OCI-LY1 (cell line): ENCODE results near the gene C11orf91.

Source experiments
- H2AFZ ChIP-seq: fragments of 200-600 bp; sonication (generic), shearing (Covaris generic); 2 replicates; pipeline ENCODE4 v1.6.0; 2014; ENCODE audit warnings: antibody characterized with exemption, mild to moderate bottlenecking, low read length
- H3F3A ChIP-seq: fragments of 200-600 bp; sonication (generic), shearing (Covaris generic); 2 replicates; pipeline ENCODE4 v1.6.0; 2014; ENCODE audit warnings: mild to moderate bottlenecking, antibody characterized with exemption, low read length, moderate library complexity; ENCODE audit not compliant: insufficient read depth
- H3K27ac ChIP-seq: fragments of 200-600 bp; sonication (generic); 2 replicates; pipeline ENCODE4 v1.5.1; 2014; ENCODE audit warnings: low read length, mixed run types, mild to moderate bottlenecking, low read depth; ENCODE audit not compliant: poor library complexity, severe bottlenecking
- H3K27me3 ChIP-seq: fragments of 200-600 bp; sonication (generic); 2 replicates; pipeline ENCODE4 v1.6.0; 2014; ENCODE audit warnings: antibody characterized with exemption, mild to moderate bottlenecking, low read length, moderate library complexity; ENCODE audit not compliant: insufficient read depth
- H3K36me3 ChIP-seq: fragments of 200-600 bp; sonication (generic); 2 replicates; pipeline ENCODE4 v1.6.1; 2014; ENCODE audit warnings: mild to moderate bottlenecking, antibody characterized with exemption, low read length, moderate library complexity, mixed read lengths; ENCODE audit not compliant: insufficient read depth
- H3K4me1 ChIP-seq: fragments of 200-600 bp; sonication (generic); 2 replicates; pipeline ENCODE4 v1.5.1; 2014; ENCODE audit warnings: mild to moderate bottlenecking, low read length, moderate library complexity; ENCODE audit not compliant: insufficient read depth, severe bottlenecking
- H3K4me2 ChIP-seq: fragments of 200-600 bp; sonication (generic), shearing (Covaris generic); 2 replicates; pipeline ENCODE4 v1.6.1; 2014; ENCODE audit warnings: low read length
- H3K4me3 ChIP-seq: fragments of 200-600 bp; sonication (generic); 2 replicates; pipeline ENCODE4 v1.5.1; 2014; ENCODE audit warnings: low read length, low read depth, mild to moderate bottlenecking, mixed read lengths; ENCODE audit not compliant: poor library complexity, severe bottlenecking
- H3K79me2 ChIP-seq: fragments of 200-600 bp; shearing (Covaris generic); 2 replicates; pipeline ENCODE4 v1.6.1; 2016; ENCODE audit warnings: mixed run types, low read length, mixed read lengths; ENCODE audit not compliant: insufficient read depth
- H3K9ac ChIP-seq: fragments of 200-600 bp; sonication (generic), shearing (Covaris generic); 2 replicates; pipeline ENCODE4 v1.6.1; 2014; ENCODE audit warnings: mild to moderate bottlenecking, low read length, mixed read lengths
- H3K9me2 ChIP-seq: fragments of 200-600 bp; sonication (generic), shearing (Covaris generic); 2 replicates; pipeline ENCODE4 v1.6.1; 2014; ENCODE audit warnings: low read depth, mild to moderate bottlenecking, low read length, mixed read lengths
- H3K9me3 ChIP-seq: fragments of 200-600 bp; shearing (Covaris generic); 2 replicates; pipeline ENCODE4 v1.6.1; 2014; ENCODE audit warnings: low read length, mixed read lengths
- H4K20me1 ChIP-seq: fragments of 200-600 bp; sonication (generic), shearing (Covaris generic); 2 replicates; pipeline ENCODE4 v1.6.0; 2016; ENCODE audit warnings: mild to moderate bottlenecking, low read length; ENCODE audit not compliant: insufficient read depth
- CTCF ChIP-seq: fragments of 200-600 bp; sonication (generic), shearing (Covaris generic); IDR thresholded peaks from 2 replicates; pipeline ENCODE4 v1.5.1; 2017; ENCODE audit warnings: mild to moderate bottlenecking, antibody characterized with exemption, low read length, moderate library complexity, mixed read lengths
- EZH2 ChIP-seq: fragments of 200-600 bp; sonication (generic), shearing (Covaris generic); IDR thresholded peaks from 2 replicates; pipeline ENCODE4 v1.8.0; 2017; ENCODE audit warnings: borderline replicate concordance, mixed run types, mild to moderate bottlenecking, antibody characterized with exemption, low read length, moderate library complexity, mixed read lengths

C11orf91 gene

GRCh38 chr11:33655842-33656600 is 44.6 kb downstream of the C11orf91 start:
- Histone ChIP-seq H3K4me1 (no peaks in the 10 kb centered on the region), H3K79me2 (no peaks in the 10 kb centered on the region), H3K4me3 (no peak overlapping the region), H3K9me2 (no peaks in the 10 kb centered on the region), H3F3A (no peaks in the 10 kb centered on the region), H3K9me3 (no peaks in the 10 kb centered on the region), H3K9ac (no peak overlapping the region), H4K20me1 (no peaks in the 10 kb centered on the region), H3K27me3 (no peaks in the 10 kb centered on the region), H2AFZ (no peak overlapping the region), H3K27ac (no peak overlapping the region), H3K4me2 (no peak overlapping the region), H3K36me3 (no peaks in the 10 kb centered on the region)
- TF ChIP-seq CTCF (no peak), EZH2 (no peak)

- H3K4me2 ChIP-seq, result no peak overlapping the region
- no peaks in the 10 kb centered on the region for H4K20me1 ChIP-seq
- TF ChIP-seq EZH2 (no peak), CTCF (no peak)
- H3K9me3 ChIP-seq, result no peaks in the 10 kb centered on the region
- H3K27me3 ChIP-seq, result no peaks in the 10 kb centered on the region
- no peaks in the 10 kb centered on the region for H3K79me2 ChIP-seq
- no peaks in the 10 kb centered on the region for H3K4me1 ChIP-seq
- no peaks in the 10 kb centered on the region for H3F3A ChIP-seq
- no peak overlapping the region for H3K9ac ChIP-seq
- no peak overlapping the region for H3K27ac ChIP-seq
- H3K36me3 ChIP-seq, result no peaks in the 10 kb centered on the region
- H3K4me3 ChIP-seq, result no peak overlapping the region
- H2AFZ ChIP-seq, result no peak overlapping the region
- no peaks in the 10 kb centered on the region for H3K9me2 ChIP-seq
Observed at GRCh38 chr11:33654594-33654993, 46.0 kb downstream of the C11orf91 start.

DNA sequence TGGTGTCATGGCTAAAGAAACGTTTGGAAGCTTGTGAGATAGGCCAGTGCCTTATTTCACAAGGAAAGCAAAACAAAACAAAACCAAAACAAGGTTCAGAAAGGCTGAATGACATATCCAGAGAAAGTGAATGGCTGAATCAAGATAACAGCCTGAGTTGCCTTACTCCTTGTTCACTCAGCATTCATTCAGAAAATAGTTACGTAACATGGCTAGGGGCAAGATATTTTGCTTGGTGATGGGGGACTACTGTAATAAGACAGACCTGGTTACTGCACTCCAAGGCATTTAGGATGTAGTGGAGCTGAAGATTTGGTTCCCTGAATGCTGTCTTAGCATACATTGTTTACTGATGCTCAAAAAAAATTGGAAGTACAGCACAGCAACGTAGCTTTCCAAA is 47.7 kb downstream of the C11orf91 start:
- no peaks in the 10 kb centered on the region for H3K9me3 ChIP-seq
- TF ChIP-seq CTCF, result no peak
- TF ChIP-seq EZH2, result no peak
- no peaks in the 10 kb centered on the region for H3K36me3 ChIP-seq
- H3F3A ChIP-seq, result no peaks in the 10 kb centered on the region
- H3K9me2 ChIP-seq, result no peaks in the 10 kb centered on the region
- no peak overlapping the region for H3K4me2 ChIP-seq
- no peaks in the 10 kb centered on the region for H3K4me1 ChIP-seq
- no peak overlapping the region for H3K9ac ChIP-seq
- no peak overlapping the region for H2AFZ ChIP-seq
- H3K27me3 ChIP-seq, result no peaks in the 10 kb centered on the region
- no peak overlapping the region for H3K4me3 ChIP-seq
- no peaks in the 10 kb centered on the region for H4K20me1 ChIP-seq
- no peak overlapping the region for H3K27ac ChIP-seq
- no peaks in the 10 kb centered on the region for H3K79me2 ChIP-seq
